T-helper 1 cell treated with Interleukin-12 subunit alpha and Interleukin-12 subunit beta and Interleukin-4 antibody, amounts not matched to agents 30 μg/mL and 1 μg/mL, for 36 hours (primary cell): ENCODE results near the gene NR2C1.
"Not testable (repeated sequence)": the region's sequence is repeated elsewhere in the genome, so short reads cannot be mapped to it uniquely, and the experiment has no call there.

Experiments
- H3K27ac Mint-ChIP-seq: one replicate; pipeline ENCODE4 v1.8.0; 2021; ENCODE audit warnings: mild to moderate bottlenecking, mixed read lengths
- H3K27me3 Mint-ChIP-seq: one replicate; pipeline ENCODE4 v1.8.0; 2021; ENCODE audit warnings: low read depth, mixed read lengths
- H3K36me3 Mint-ChIP-seq: one replicate; pipeline ENCODE4 v1.8.0; 2021; ENCODE audit warnings: low read depth, mixed read lengths
- H3K4me1 Mint-ChIP-seq: one replicate; pipeline ENCODE4 v1.8.0; 2021; ENCODE audit warnings: low read depth, mixed read lengths
- H3K4me3 Mint-ChIP-seq: one replicate; pipeline ENCODE4 v1.8.0; 2021; ENCODE audit warnings: mild to moderate bottlenecking, moderate library complexity, mixed read lengths
- H3K9me3 Mint-ChIP-seq: one replicate; pipeline ENCODE4 v1.8.0; 2021; ENCODE audit warnings: mixed read lengths

The NR2C1 gene

GRCh38 chr12:95100264-95101190, 27.1 kb upstream of the NR2C1 start:
- H3K27me3 Mint-ChIP-seq, result peaks cover 9% of the 10 kb centered on the region
- H3K9me3 Mint-ChIP-seq, result no peaks in the 10 kb centered on the region
- H3K27ac Mint-ChIP-seq, result no peak overlapping the region
- no peak overlapping the region for H3K4me3 Mint-ChIP-seq
- H3K4me1 Mint-ChIP-seq, result peaks cover 13% of the 10 kb centered on the region
- no peaks in the 10 kb centered on the region for H3K36me3 Mint-ChIP-seq

GRCh38 chr12:95099270-95099790, 25.9 kb upstream of the NR2C1 start:
- Mint-ChIP-seq H3K27me3 (peaks cover 9% of the 10 kb centered on the region), H3K36me3 (no peaks in the 10 kb centered on the region), H3K4me1 (peaks cover 13% of the 10 kb centered on the region), H3K9me3 (no peaks in the 10 kb centered on the region), H3K27ac (no peak overlapping the region), H3K4me3 (no peak overlapping the region)

- Mint-ChIP-seq H3K27me3 (peaks cover 9% of the 10 kb centered on the region), H3K4me3 (no peak overlapping the region), H3K36me3 (no peaks in the 10 kb centered on the region), H3K4me1 (no peaks in the 10 kb centered on the region), H3K9me3 (no peaks in the 10 kb centered on the region), H3K27ac (no peak overlapping the region)
These were observed 23.4 kb upstream of the NR2C1 start for GRCh38 chr12:95096852-95097251.

GRCh38 chr12:95096378-95096777, 23.0 kb upstream of the NR2C1 start:
- H3K27ac Mint-ChIP-seq, result no peak overlapping the region
- H3K4me3 Mint-ChIP-seq, result no peak overlapping the region
- H3K9me3 Mint-ChIP-seq, result no peaks in the 10 kb centered on the region
- peaks cover 9% of the 10 kb centered on the region for H3K27me3 Mint-ChIP-seq
- H3K36me3 Mint-ChIP-seq, result no peaks in the 10 kb centered on the region
- H3K4me1 Mint-ChIP-seq, result no peaks in the 10 kb centered on the region

GRCh38 chr12:95095866-95096265, 22.4 kb upstream of the NR2C1 start:
- not testable (repeated sequence) for H3K4me1 Mint-ChIP-seq, H3K27ac Mint-ChIP-seq, H3K4me3 Mint-ChIP-seq, H3K9me3 Mint-ChIP-seq, H3K36me3 Mint-ChIP-seq, H3K27me3 Mint-ChIP-seq

- Mint-ChIP-seq H3K27me3 (peaks cover 10% of the 10 kb centered on the region), H3K27ac (no peak overlapping the region), H3K36me3 (no peaks in the 10 kb centered on the region), H3K9me3 (no peaks in the 10 kb centered on the region), H3K4me3 (no peak overlapping the region), H3K4me1 (no peaks in the 10 kb centered on the region)
These were observed 16.0 kb upstream of the NR2C1 start for GRCh38 chr12:95089462-95089861.

GRCh38 chr12:95088379-95088778, 15.0 kb upstream of the NR2C1 start:
- H3K4me1 Mint-ChIP-seq, result no peaks in the 10 kb centered on the region
- H3K36me3 Mint-ChIP-seq, result no peaks in the 10 kb centered on the region
- peaks cover 17% of the 10 kb centered on the region for H3K27me3 Mint-ChIP-seq
- no peak overlapping the region for H3K27ac Mint-ChIP-seq
- H3K4me3 Mint-ChIP-seq, result no peak overlapping the region
- H3K9me3 Mint-ChIP-seq, result no peaks in the 10 kb centered on the region

- no peaks in the 10 kb centered on the region for H3K9me3 Mint-ChIP-seq
- H3K27ac Mint-ChIP-seq, result no peak overlapping the region
- no peaks in the 10 kb centered on the region for H3K4me1 Mint-ChIP-seq
- H3K27me3 Mint-ChIP-seq, result peaks cover 17% of the 10 kb centered on the region
- H3K4me3 Mint-ChIP-seq, result no peak overlapping the region
- H3K36me3 Mint-ChIP-seq, result no peaks in the 10 kb centered on the region
These were observed 12.2 kb upstream of the NR2C1 start for GRCh38 chr12:95085612-95086011.

GRCh38 chr12:95083938-95084337, 10.5 kb upstream of the NR2C1 start:
- Mint-ChIP-seq H3K36me3 (no peaks in the 10 kb centered on the region), H3K4me1 (no peaks in the 10 kb centered on the region), H3K4me3 (no peak overlapping the region), H3K27me3 (peaks cover 13% of the 10 kb centered on the region), H3K27ac (no peak overlapping the region), H3K9me3 (no peaks in the 10 kb centered on the region)

- no peak overlapping the region for H3K4me3 Mint-ChIP-seq
- no peaks in the 10 kb centered on the region for H3K4me1 Mint-ChIP-seq
- no peak overlapping the region for H3K27ac Mint-ChIP-seq
These were observed 10.1 kb upstream of the NR2C1 start for GRCh38 chr12:95083471-95083870.

GRCh38 chr12:95077341-95077740, 3.9 kb upstream of the NR2C1 start:
- Mint-ChIP-seq H3K4me3 (no peak overlapping the region), H3K36me3 (peaks cover 2% of the 10 kb centered on the region), H3K4me1 (peaks cover 9% of the 10 kb centered on the region), H3K27me3 (peaks cover 6% of the 10 kb centered on the region), H3K9me3 (no peaks in the 10 kb centered on the region), H3K27ac (no peak overlapping the region)

More at GRCh38 chr12:95083471-95083870, 10.1 kb upstream of the NR2C1 start:
- Mint-ChIP-seq H3K9me3 (no peaks in the 10 kb centered on the region), H3K27me3 (peaks cover 10% of the 10 kb centered on the region), H3K36me3 (no peaks in the 10 kb centered on the region)

- Mint-ChIP-seq H3K4me3 (no peak overlapping the region), H3K27ac (no peak overlapping the region), H3K27me3 (peaks cover 6% of the 10 kb centered on the region), H3K36me3 (peaks cover 2% of the 10 kb centered on the region), H3K4me1 (peaks cover 9% of the 10 kb centered on the region), H3K9me3 (no peaks in the 10 kb centered on the region)
These were observed 1.3 kb upstream of the NR2C1 start for GRCh38 chr12:95074766-95075165.

GRCh38 chr12:95073698-95074520, 491 bp upstream of the NR2C1 start:
- Mint-ChIP-seq H3K9me3 (no peaks in the 10 kb centered on the region), H3K27me3 (peaks cover 6% of the 10 kb centered on the region), H3K4me3 (peak overlapping the region; percentile 91)

GRCh38 chr12:95070378-95070777, 3.0 kb downstream of the NR2C1 start:
- no peak overlapping the region for H3K4me3 Mint-ChIP-seq
- peaks cover 13% of the 10 kb centered on the region for H3K36me3 Mint-ChIP-seq
- H3K9me3 Mint-ChIP-seq, result no peaks in the 10 kb centered on the region
- no peak overlapping the region for H3K27ac Mint-ChIP-seq
- peaks cover 3% of the 10 kb centered on the region for H3K27me3 Mint-ChIP-seq
- H3K4me1 Mint-ChIP-seq, result peaks cover 12% of the 10 kb centered on the region

More at GRCh38 chr12:95073698-95074520, 491 bp upstream of the NR2C1 start:
- peak overlapping the region; percentile 89 for H3K27ac Mint-ChIP-seq
- H3K36me3 Mint-ChIP-seq, result peaks cover 2% of the 10 kb centered on the region
- H3K4me1 Mint-ChIP-seq, result peaks cover 12% of the 10 kb centered on the region
